Lung microvascular endothelial cell (primary cell): ENCODE results near the gene COL13A1. TPM values are rescaled to one million over a fixed set of nuclear protein-coding genes. Genes with fewer than 3 reads are reported as not detected.

ENCODE experiments used
- DNase-seq, 2 donors: peaks; one replicate each; pipeline versions ENCODE4 v3.0.0 to v3.0.0-alpha.2; 2010; ENCODE audit warnings: low read depth in 2 of 2
- total RNA-seq: library from RNA; depleted of rRNA; stranded (reverse); fragments of >200 nt; gene quantifications from 2 replicates; pipeline ENCODE4 v1.2.1, GENCODE V29; 2014

COL13A1 gene
- total RNA-seq, 1 donor from 2014 or later: 1.2 TPM

GRCh38 chr10:69845574-69846292 lies 44.0 kb downstream of the COL13A1 start:
- peak; percentile 76 for DNase-seq

- DNase-seq: no peak
These were observed 44.7 kb downstream of the COL13A1 start for GRCh38 chr10:69846293-69846921.

DNA sequence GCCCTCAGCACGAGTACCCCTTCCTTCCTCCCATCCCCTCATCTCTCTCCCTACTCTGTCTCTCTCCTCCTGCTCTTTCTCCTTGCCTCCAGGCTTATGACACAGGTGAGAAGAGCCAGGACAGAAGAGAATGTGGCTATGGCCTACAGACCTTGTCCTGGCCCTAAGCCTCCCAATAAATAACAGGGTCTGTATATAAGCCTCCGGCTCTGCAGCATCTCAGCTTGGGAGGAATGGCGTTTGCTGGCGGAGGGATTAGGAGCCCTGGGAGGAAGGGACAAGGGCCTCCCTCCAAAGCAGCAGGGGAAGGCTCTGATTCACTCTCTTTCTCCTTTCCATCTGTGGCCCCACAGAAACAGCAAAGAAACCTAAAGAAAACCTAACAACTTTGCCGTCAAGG lies 45.8 kb downstream of the COL13A1 start:
- no peak for DNase-seq

GRCh38 chr10:69847883-69848282 lies 46.2 kb downstream of the COL13A1 start:
- peak in 1 of 2 donors; percentile 55 for DNase-seq

DNA sequence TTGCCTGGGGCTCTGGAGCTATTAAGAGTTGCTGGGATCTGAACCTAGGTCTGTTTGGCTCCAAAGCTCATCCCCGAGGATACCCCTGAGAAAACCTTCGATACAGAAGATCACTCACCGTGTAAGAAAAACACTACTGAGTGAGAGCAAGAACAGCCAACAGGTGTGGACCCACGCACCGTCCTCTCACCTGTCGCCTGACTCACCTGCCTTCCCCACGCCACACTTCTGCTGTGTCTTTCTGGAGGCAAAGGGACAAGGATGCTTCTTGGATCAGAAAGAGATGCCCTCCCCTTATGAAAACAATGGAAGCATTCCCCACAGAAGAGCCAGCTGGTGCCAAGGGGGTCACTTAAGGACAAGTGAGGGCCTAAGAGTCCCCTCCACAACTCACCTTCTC lies 46.7 kb downstream of the COL13A1 start:
- DNase-seq: no peak

DNA sequence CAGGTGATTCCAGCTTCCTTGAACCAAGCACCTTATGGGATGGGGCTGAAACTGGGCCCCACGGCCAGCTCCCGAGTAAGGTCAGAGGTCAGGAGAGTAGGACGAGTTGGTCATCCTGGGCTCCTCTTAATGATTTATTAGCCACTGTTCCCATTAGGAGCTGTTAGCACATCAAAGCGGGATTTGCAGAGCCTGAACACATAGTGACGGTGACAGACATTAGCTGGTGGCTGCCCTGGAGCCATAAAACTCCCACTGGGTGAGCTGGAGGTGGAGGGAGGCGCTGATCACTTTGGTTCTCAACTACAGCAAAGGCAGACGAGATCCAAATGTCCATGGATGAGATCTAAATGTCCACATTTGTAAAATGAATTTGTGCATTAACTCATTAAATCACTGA lies 48.1 kb downstream of the COL13A1 start:
- no peak for DNase-seq

GRCh38 chr10:69850440-69850839 lies 48.7 kb downstream of the COL13A1 start:
- no peak for DNase-seq

DNA sequence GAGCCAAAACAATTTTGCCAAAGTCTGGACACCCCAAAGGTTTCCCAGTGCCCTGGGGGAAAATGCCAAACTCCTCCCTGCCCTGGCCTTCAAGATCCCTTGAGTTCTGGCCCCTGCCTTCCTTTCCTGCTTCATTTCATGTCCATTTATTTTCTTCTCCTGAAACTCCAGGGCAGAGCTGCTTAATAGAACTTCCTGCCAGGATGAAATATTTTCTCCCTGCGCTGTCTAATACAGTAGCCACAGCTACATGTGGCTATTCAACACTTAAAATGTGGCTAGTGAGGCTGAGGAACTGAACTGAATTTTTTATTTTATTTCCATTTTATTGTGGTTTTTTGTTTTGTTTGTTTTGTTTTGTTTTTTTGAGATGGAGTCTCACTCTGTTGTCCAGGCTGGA lies 49.6 kb downstream of the COL13A1 start:
- no peak for DNase-seq

- DNase-seq: no peak
These were observed 51.4 kb downstream of the COL13A1 start for GRCh38 chr10:69853064-69853463.

DNA sequence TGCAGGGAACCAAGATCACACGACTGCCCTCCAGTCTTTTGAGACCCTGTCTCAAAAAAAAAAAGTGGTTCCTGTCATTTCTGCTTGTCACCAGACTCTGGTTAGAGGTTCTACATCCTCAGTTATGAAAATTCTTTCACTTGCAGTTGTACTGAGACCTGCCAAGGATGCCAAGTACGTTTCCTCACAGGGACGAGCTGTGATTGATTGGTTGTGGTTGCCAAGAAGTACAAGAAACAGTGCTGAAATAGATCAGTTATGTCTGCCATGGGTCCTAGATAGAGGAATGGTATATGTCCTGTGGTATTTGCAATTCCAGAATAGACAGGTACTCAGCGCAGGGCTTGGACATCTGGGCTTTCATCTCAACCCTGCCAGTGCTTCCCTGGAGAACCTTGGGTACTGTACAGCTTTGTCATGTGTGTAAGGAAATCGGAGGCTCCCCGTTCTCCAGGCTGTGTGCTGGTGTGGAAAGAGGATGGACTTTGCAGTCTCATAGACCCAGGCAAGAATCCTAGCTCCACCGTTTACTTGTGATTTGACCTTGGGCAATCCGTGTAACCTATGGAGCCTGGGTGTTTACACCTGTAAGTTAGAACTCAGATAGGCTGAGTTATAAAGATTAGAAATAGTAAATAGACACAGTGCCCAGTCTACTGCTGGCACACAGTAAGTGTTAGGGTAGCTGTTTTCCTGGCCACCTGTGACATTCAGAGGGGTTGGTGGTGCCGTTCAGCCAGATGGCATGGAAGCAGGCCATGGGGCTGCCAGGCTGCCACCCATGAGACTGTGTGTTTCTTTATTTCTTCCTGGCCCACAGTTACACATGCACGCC lies 53.0 kb downstream of the COL13A1 start:
- no peak for DNase-seq

DNA sequence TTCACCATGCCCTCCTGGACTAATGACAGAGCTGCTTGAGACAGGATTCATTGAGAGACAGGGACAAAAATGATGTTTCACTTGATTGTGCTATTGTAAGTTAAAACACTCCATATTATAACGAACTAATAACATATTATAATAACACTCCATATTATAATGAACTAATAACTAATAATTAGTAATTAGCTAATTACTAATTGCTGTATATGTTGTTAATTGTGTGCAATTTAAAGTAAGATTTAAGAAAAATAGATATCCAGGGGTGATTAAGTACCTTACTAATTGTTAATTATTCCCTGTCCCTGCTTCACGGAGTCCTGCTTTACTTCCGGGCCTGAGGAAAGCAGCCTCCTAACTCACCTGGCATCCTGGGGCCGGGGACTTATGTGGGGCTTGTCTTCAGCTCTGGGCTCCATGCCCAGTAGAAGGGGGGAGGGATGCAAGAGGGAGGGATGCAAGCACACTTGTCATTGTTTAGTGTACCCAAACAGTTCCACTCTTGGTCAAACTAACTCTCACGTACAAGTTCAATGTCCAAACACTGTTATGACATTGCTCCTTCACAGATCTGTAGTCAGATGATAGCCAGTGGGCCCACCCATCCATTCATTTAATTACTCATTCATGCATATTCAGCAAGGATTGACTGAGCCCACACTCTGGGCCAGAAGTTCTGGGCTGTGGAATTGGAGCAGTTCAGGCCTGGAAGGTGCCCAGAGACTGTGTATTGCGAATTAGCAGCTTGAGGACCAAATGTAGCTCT lies 53.8 kb downstream of the COL13A1 start:
- no peak for DNase-seq

- peak in 1 of 2 donors; percentile 20 for DNase-seq
These were observed 55.0 kb downstream of the COL13A1 start for GRCh38 chr10:69856601-69857166.

DNA sequence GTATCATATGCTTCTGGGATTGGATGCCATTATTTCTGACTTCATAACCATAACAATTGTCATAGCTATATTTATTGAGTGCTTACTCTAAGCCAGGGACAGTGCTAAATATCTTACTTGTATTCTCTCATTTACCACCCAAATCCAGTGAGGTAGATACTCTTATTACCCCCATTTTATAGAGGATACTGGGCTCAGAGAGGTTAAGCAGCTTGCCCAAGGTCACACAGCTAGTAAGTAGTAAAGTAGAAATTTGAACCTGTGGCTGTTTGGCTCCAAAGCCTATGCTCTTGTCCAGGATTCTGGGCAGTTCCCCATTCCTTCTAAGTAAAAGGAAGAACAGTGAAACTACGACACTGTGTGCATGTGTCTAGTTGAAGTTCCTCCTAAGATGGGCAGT lies 56.5 kb downstream of the COL13A1 start:
- no peak for DNase-seq

DNA sequence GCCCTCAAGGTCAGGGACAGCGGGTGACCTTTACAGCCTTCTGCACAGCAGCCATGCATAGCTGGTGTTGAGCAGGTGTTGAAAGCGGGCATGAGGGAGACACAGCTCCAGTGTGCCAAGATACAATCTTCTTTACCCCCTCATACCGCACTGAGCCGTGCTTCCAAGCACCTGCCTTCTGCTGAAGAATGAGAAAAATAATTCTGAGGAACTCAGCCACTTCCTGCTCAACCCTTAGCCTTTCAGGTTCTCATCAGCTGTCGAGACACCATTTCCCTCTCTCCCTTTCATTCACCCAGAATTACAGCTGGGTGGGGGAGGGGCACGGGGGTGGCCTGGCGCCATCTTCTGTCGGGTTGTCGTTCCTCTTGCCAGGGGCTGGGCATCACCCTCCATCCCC lies 58.6 kb downstream of the COL13A1 start:
- no peak for DNase-seq

GRCh38 chr10:69861251-69862240 lies 59.8 kb downstream of the COL13A1 start:
- DNase-seq: peak; percentile 87 to 90

GRCh38 chr10:69862882-69863530 lies 61.3 kb downstream of the COL13A1 start:
- no peak for DNase-seq

- DNase-seq: peak; percentile 33 to 53
These were observed 61.9 kb downstream of the COL13A1 start for GRCh38 chr10:69863580-69863979.

GRCh38 chr10:69864321-69864720 lies 62.6 kb downstream of the COL13A1 start:
- DNase-seq: peak; percentile 83 to 90

- DNase-seq: no peak
These were observed 63.7 kb downstream of the COL13A1 start for GRCh38 chr10:69865450-69865849.
